ENCODE measurements around the gene TMC7. TPM values are rescaled to one million over a fixed set of nuclear protein-coding genes. Genes with fewer than 3 reads are reported as not detected.

The TMC7 gene
- total RNA-seq, 4 donors from 2014 or later: 0.31 to 0.72 (median 0.64) TPM; not detected in 1

DNA sequence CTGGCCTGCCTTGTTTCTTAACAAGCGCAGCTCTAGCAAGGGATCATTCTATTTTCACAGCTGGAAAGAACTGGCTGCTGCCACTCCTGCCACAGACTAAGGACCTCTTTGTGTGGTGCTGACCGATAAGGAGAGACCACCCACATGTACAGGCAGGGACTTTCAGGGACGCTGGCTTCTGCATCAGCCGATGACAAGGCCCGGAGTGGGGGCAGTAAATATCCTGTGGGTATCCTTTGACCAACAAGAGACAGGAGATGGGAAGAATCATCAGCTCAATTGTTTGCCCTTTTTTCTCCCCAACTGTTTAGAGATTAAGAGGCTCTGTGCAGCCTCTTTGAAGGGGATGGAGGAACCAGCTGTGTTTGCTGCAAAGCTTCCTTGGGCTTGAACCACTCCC is 120.9 kb downstream of the TMC7 start:
- no peak overlapping the region for H3K4me3 ChIP-seq
- no peak for TF ChIP-seq POLR2A (IDR thresholded peaks at IDR 0.05)
- TF ChIP-seq, protein P1, sequence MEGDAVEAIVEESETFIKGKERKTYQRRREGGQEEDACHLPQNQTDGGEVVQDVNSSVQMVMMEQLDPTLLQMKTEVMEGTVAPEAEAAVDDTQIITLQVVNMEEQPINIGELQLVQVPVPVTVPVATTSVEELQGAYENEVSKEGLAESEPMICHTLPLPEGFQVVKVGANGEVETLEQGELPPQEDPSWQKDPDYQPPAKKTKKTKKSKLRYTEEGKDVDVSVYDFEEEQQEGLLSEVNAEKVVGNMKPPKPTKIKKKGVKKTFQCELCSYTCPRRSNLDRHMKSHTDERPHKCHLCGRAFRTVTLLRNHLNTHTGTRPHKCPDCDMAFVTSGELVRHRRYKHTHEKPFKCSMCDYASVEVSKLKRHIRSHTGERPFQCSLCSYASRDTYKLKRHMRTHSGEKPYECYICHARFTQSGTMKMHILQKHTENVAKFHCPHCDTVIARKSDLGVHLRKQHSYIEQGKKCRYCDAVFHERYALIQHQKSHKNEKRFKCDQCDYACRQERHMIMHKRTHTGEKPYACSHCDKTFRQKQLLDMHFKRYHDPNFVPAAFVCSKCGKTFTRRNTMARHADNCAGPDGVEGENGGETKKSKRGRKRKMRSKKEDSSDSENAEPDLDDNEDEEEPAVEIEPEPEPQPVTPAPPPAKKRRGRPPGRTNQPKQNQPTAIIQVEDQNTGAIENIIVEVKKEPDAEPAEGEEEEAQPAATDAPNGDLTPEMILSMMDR (IDR thresholded peaks at IDR 0.05 in 4 of 5, conservative IDR thresholded peaks at IDR 0.05 in 1 of 5): no peak
- no peaks in the 10 kb centered on the region for H3K27me3 ChIP-seq
- DNase-seq (no peak), ATAC-seq (no peak)
- no peaks in the 10 kb centered on the region for H3K9me3 ChIP-seq
- intact Hi-C loops (cut with DNase I; ENCODE audit: low total_unique reads): no loop called here
- in situ Hi-C loops (cut with MboI; ENCODE audit: low sequenced_read_pairs in 4 of 4): loop anchor here in 1 of 4 donors (10.0 kb wide), 1 partner anchor 60 kb away; the partner anchor contains the start of gene SYT17
- no peak overlapping the region for H3K27ac ChIP-seq
- H3K4me1 ChIP-seq: no peaks in the 10 kb centered on the region
- no peaks in the 10 kb centered on the region for H3K36me3 ChIP-seq

DNA sequence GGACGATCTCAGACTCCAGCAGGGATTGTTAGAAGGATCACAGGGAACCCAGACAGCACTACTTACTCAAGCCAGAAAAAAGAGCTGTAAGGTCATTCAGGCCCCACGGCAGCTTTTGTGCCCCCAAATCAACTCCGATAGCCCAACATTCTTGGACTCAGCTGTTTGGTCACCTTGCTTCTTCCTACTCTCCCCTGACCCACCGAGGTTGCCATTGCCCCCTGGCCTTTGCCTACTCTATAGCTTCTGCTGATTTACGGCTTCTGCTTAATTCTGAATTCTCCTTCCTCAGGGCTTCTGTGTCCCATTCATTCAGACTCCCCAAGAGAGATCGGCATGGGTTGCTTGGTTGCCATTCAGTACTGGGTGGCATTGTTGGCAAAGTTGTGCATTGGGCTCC is 121.4 kb downstream of the TMC7 start:
- H3K27me3 ChIP-seq: no peaks in the 10 kb centered on the region
- in situ Hi-C loops (cut with MboI; ENCODE audit: low sequenced_read_pairs in 4 of 4) (loop anchor here in 1 of 4 donors (10.0 kb wide), 1 partner anchor 60 kb away; the partner anchor contains the start of gene SYT17), intact Hi-C loops (cut with DNase I; ENCODE audit: low total_unique reads) (no loop called here)
- no peaks in the 10 kb centered on the region for H3K9me3 ChIP-seq
- DNase-seq (no peak), ATAC-seq (no peak)
- H3K27ac ChIP-seq: no peak overlapping the region
- H3K4me1 ChIP-seq: no peaks in the 10 kb centered on the region
- TF ChIP-seq, protein P1 (IDR thresholded peaks at IDR 0.05 in 4 of 5, conservative IDR thresholded peaks at IDR 0.05 in 1 of 5): no peak
- no peak for TF ChIP-seq POLR2A (IDR thresholded peaks at IDR 0.05)
- H3K4me3 ChIP-seq: no peak overlapping the region
- no peaks in the 10 kb centered on the region for H3K36me3 ChIP-seq

DNA sequence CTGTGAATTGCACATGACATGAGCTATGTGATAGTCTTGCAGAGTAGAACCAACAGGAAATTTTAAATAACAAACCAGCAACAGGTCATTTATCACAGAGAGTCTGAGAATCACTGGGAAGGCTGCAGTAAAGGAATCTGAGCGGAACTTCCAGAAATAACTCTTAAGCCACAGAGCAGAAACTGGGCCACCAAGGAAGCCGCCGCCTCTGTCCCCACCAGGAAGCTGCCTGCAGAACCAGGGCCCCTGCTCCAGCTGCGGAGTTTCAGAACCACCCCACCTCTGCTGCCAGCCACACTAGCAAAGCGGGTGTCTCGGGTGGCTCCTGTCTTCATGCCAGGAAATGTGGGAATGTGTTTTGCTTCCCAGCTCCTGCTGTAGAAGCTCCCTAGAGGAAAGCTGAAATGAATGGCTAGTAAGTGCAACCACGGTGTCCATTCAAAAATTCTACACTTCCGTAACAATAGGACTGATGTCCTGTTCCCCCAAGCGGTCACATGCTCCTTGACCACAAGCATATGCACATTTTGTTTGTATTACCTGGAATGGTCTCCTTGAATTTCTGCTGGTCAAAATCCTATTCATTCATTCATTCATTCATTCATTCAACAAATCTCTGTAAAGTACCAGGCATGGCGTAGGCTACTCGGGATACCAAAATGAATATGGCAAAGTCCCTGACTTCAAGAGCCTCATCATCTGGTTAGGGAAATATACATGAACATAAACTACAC is 122.3 kb downstream of the TMC7 start:
- no peak for ATAC-seq

DNA sequence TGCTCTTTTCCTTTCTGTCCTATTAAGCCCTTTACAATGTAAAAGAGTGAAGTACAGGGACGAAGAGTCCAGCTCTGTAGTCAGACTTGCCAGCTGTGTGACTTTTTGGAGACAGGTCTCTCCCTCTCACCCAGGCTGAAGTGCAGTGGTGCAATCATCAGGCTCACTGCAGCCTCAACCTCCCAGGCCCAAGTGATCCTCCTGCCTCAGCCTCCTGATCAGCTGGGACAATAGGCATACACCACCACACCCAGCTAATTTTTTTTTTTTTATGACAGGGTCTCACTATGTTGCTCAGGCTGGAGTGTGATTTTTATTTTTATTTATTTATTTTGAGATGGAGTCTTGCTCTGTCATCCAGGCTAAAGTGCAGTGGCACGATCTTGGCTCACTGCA is 122.9 kb downstream of the TMC7 start:
- intact Hi-C loops (cut with DNase I; ENCODE audit: low total_unique reads) (no loop called here), in situ Hi-C loops (cut with MboI; ENCODE audit: low sequenced_read_pairs in 4 of 4) (loop anchor here in 1 of 4 donors (10.0 kb wide), 1 partner anchor 58 kb away; the partner anchor contains the start of gene SYT17)
- no peaks in the 10 kb centered on the region for H3K9me3 ChIP-seq
- ATAC-seq (no peak), DNase-seq (no peak)
- H3K4me3 ChIP-seq: no peak overlapping the region
- TF ChIP-seq, protein P1 (IDR thresholded peaks at IDR 0.05 in 4 of 5, conservative IDR thresholded peaks at IDR 0.05 in 1 of 5): no peak
- TF ChIP-seq POLR2A (IDR thresholded peaks at IDR 0.05): no peak
- no peaks in the 10 kb centered on the region for H3K36me3 ChIP-seq
- H3K27me3 ChIP-seq: no peaks in the 10 kb centered on the region
- H3K4me1 ChIP-seq: no peaks in the 10 kb centered on the region
- H3K27ac ChIP-seq: no peak overlapping the region

More for the DNA sequence above, 122.3 kb downstream of the TMC7 start:
- in situ Hi-C loops (cut with MboI; ENCODE audit: low sequenced_read_pairs in 4 of 4) (loop anchor here in 1 of 4 donors (10.0 kb wide), 1 partner anchor 59 kb away; the partner anchor contains the start of gene SYT17), intact Hi-C loops (cut with DNase I; ENCODE audit: low total_unique reads) (no loop called here)
- TF ChIP-seq POLR2A (IDR thresholded peaks at IDR 0.05): no peak
- TF ChIP-seq, protein P1 (IDR thresholded peaks at IDR 0.05 in 4 of 5, conservative IDR thresholded peaks at IDR 0.05 in 1 of 5): no peak
- no peak overlapping the region for H3K4me3 ChIP-seq
- H3K36me3 ChIP-seq: no peaks in the 10 kb centered on the region
- no peak for DNase-seq
- H3K27me3 ChIP-seq: no peaks in the 10 kb centered on the region
- H3K4me1 ChIP-seq: no peaks in the 10 kb centered on the region
- no peak overlapping the region for H3K27ac ChIP-seq
- no peaks in the 10 kb centered on the region for H3K9me3 ChIP-seq
